ENCODE results near the gene HDAC7.

GRCh38 chr12:47802312-47802711 lies 17.4 kb downstream of the HDAC7 start:
- TF ChIP-seq CTCF (conservative IDR thresholded peaks at IDR 0.05; ENCODE audit: low read length) (peak; percentile 57), EZH2phosphoT487 (IDR thresholded peaks at IDR 0.05; ENCODE audit: borderline replicate concordance) (no peak)
